ENCODE data around the gene CDK19.
A peak's percentile ranks its signal among the peaks of the same experiment; 100 is the strongest.

Gene CDK19

GRCh38 chr6:110703906-110704594 lies 111.2 kb downstream of the CDK19 start:
- H2AFZ ChIP-seq (ENCODE audit: insufficient read depth, low read length, poor library complexity): no peak overlapping the region
- H3K27me3 ChIP-seq (ENCODE audit: insufficient read depth, low read length): no peaks in the 10 kb centered on the region
- H3K27ac ChIP-seq (ENCODE audit: low read depth, low read length): no peak overlapping the region
- H3K18ac ChIP-seq (ENCODE audit: low read length): no peak overlapping the region
- H2BK120ac ChIP-seq (ENCODE audit: insufficient read depth, low read length, poor library complexity): no peak overlapping the region
- no peaks in the 10 kb centered on the region for H3K79me2 ChIP-seq (ENCODE audit: control insufficient read depth, insufficient read depth, low read length, poor library complexity)
- H3K9ac ChIP-seq (ENCODE audit: low read length): no peak overlapping the region
- H3K36me3 ChIP-seq (ENCODE audit: control insufficient read depth in 1 of 2, insufficient read depth in 2 of 2, low read length in 2 of 2): no peaks in the 10 kb centered on the region
- no peak overlapping the region for H3K23ac ChIP-seq (ENCODE audit: low read length)
- H3K79me1 ChIP-seq (ENCODE audit: low read length): peaks cover 2% of the 10 kb centered on the region
- H3K14ac ChIP-seq (ENCODE audit: low read length): no peak overlapping the region
- H4K8ac ChIP-seq (ENCODE audit: low read depth, low read length): no peak overlapping the region
- H3K4me2 ChIP-seq (ENCODE audit: low read length): no peak overlapping the region
- H3K9me3 ChIP-seq (ENCODE audit: insufficient read depth, low read depth, low read length): no peaks in the 10 kb centered on the region
- H4K91ac ChIP-seq (ENCODE audit: low read depth, low read length): no peak overlapping the region
- no peak overlapping the region for H2BK5ac ChIP-seq (ENCODE audit: low read depth, low read length, poor library complexity)
- peak in 1 of 2 donors; percentile 69 for DNase-seq
- H2AK5ac ChIP-seq (ENCODE audit: low read length): no peak overlapping the region
- no peak overlapping the region for H2BK12ac ChIP-seq (ENCODE audit: low read length)
- H3K4me3 ChIP-seq (ENCODE audit: low read depth, low read length): no peak overlapping the region
- no peaks in the 10 kb centered on the region for H3K4me1 ChIP-seq (ENCODE audit: control insufficient read depth in 1 of 2, insufficient read depth in 2 of 2, low read length in 2 of 2)
- H4K12ac ChIP-seq (ENCODE audit: low read depth, low read length): no peak overlapping the region
- H3K4ac ChIP-seq (ENCODE audit: low read depth, low read length): no peak overlapping the region

- Histone ChIP-seq H3K23ac (ENCODE audit: low read length) (no peak overlapping the region), H4K8ac (ENCODE audit: low read depth, low read length) (no peak overlapping the region), H3K14ac (ENCODE audit: low read length) (no peak overlapping the region)
These were observed 112.0 kb downstream of the CDK19 start for GRCh38 chr6:110703010-110703905.

GRCh38 chr6:110699780-110700179 lies 115.5 kb downstream of the CDK19 start:
- H2BK12ac ChIP-seq (ENCODE audit: low read length): no peak overlapping the region

More at GRCh38 chr6:110703010-110703905, 112.0 kb downstream of the CDK19 start:
- H2BK5ac ChIP-seq (ENCODE audit: low read depth, low read length, poor library complexity): peak overlapping the region; percentile 46
- no peaks in the 10 kb centered on the region for H3K36me3 ChIP-seq (ENCODE audit: control insufficient read depth in 1 of 2, insufficient read depth in 2 of 2, low read length in 2 of 2)
- peaks cover 2% of the 10 kb centered on the region for H3K79me1 ChIP-seq (ENCODE audit: low read length)
- H3K4me2 ChIP-seq (ENCODE audit: low read length): no peak overlapping the region
- no peak overlapping the region for H3K18ac ChIP-seq (ENCODE audit: low read length)
- no peak overlapping the region for H3K9ac ChIP-seq (ENCODE audit: low read length)
- no peak overlapping the region for H2BK120ac ChIP-seq (ENCODE audit: insufficient read depth, low read length, poor library complexity)
- H3K79me2 ChIP-seq (ENCODE audit: control insufficient read depth, insufficient read depth, low read length, poor library complexity): no peaks in the 10 kb centered on the region
- H2AK5ac ChIP-seq (ENCODE audit: low read length): no peak overlapping the region
- DNase-seq: no peak
- H3K9me3 ChIP-seq (ENCODE audit: insufficient read depth, low read depth, low read length): no peaks in the 10 kb centered on the region
- WGBS (ENCODE audit: extremely low coverage, insufficient coverage, insufficient read length): no CpG with 5 or more reads among the region's 2 CpGs
- H2BK12ac ChIP-seq (ENCODE audit: low read length): no peak overlapping the region
- H2AFZ ChIP-seq (ENCODE audit: insufficient read depth, low read length, poor library complexity): no peak overlapping the region
- no peak overlapping the region for H4K91ac ChIP-seq (ENCODE audit: low read depth, low read length)
- no peaks in the 10 kb centered on the region for H3K27me3 ChIP-seq (ENCODE audit: insufficient read depth, low read length)
- H3K27ac ChIP-seq (ENCODE audit: low read depth, low read length): no peak overlapping the region
- no peak overlapping the region for H4K12ac ChIP-seq (ENCODE audit: low read depth, low read length)
- no peak overlapping the region for H3K4ac ChIP-seq (ENCODE audit: low read depth, low read length)
- H3K4me3 ChIP-seq (ENCODE audit: low read depth, low read length): no peak overlapping the region
- no peaks in the 10 kb centered on the region for H3K4me1 ChIP-seq (ENCODE audit: control insufficient read depth in 1 of 2, insufficient read depth in 2 of 2, low read length in 2 of 2)

GRCh38 chr6:110693994-110694393 lies 121.3 kb downstream of the CDK19 start:
- Histone ChIP-seq H4K91ac (ENCODE audit: low read depth, low read length) (no peak overlapping the region), H3K23ac (ENCODE audit: low read length) (no peak overlapping the region), H3K79me1 (ENCODE audit: low read length) (no peaks in the 10 kb centered on the region), H4K8ac (ENCODE audit: low read depth, low read length) (no peak overlapping the region), H3K27me3 (ENCODE audit: insufficient read depth, low read length) (no peaks in the 10 kb centered on the region), H2AFZ (ENCODE audit: insufficient read depth, low read length, poor library complexity) (no peak overlapping the region), H2AK5ac (ENCODE audit: low read length) (no peak overlapping the region), H3K27ac (ENCODE audit: low read depth, low read length) (peak overlapping the region; percentile 0), H3K9me3 (ENCODE audit: insufficient read depth, low read depth, low read length) (no peaks in the 10 kb centered on the region), H2BK5ac (ENCODE audit: low read depth, low read length, poor library complexity) (no peak overlapping the region), H3K4ac (ENCODE audit: low read depth, low read length) (no peak overlapping the region), H3K79me2 (ENCODE audit: control insufficient read depth, insufficient read depth, low read length, poor library complexity) (peaks cover 2% of the 10 kb centered on the region), H3K36me3 (ENCODE audit: control insufficient read depth in 1 of 2, insufficient read depth in 2 of 2, low read length in 2 of 2) (peaks cover 0 to 2% of the 10 kb centered on the region in 2 experiments), H3K18ac (ENCODE audit: low read length) (no peak overlapping the region), H3K9ac (ENCODE audit: low read length) (no peak overlapping the region), H3K4me1 (ENCODE audit: control insufficient read depth in 1 of 2, insufficient read depth in 2 of 2, low read length in 2 of 2) (peaks cover 9 to 19% of the 10 kb centered on the region in 2 experiments), H3K4me3 (ENCODE audit: low read depth, low read length) (no peak overlapping the region), H3K4me2 (ENCODE audit: low read length) (no peak overlapping the region), H4K12ac (ENCODE audit: low read depth, low read length) (no peak overlapping the region), H2BK12ac (ENCODE audit: low read length) (no peak overlapping the region), H2BK120ac (ENCODE audit: insufficient read depth, low read length, poor library complexity) (no peak overlapping the region), H3K14ac (ENCODE audit: low read length) (no peak overlapping the region)
- DNase-seq: no peak

More at GRCh38 chr6:110699780-110700179, 115.5 kb downstream of the CDK19 start:
- H3K4me2 ChIP-seq (ENCODE audit: low read length): no peak overlapping the region
- no CpG with 5 or more reads among the region's 3 CpGs for WGBS (ENCODE audit: extremely low coverage, insufficient coverage, insufficient read length)
- no peak overlapping the region for H3K4ac ChIP-seq (ENCODE audit: low read depth, low read length)
- H3K4me1 ChIP-seq (ENCODE audit: control insufficient read depth in 1 of 2, insufficient read depth in 2 of 2, low read length in 2 of 2): no peaks in the 10 kb centered on the region
- H4K8ac ChIP-seq (ENCODE audit: low read depth, low read length): no peak overlapping the region
- H2AK5ac ChIP-seq (ENCODE audit: low read length): no peak overlapping the region
- H3K18ac ChIP-seq (ENCODE audit: low read length): no peak overlapping the region
- H4K91ac ChIP-seq (ENCODE audit: low read depth, low read length): peak overlapping the region; percentile 80
- H3K27ac ChIP-seq (ENCODE audit: low read depth, low read length): no peak overlapping the region
- no peak overlapping the region for H3K4me3 ChIP-seq (ENCODE audit: low read depth, low read length)
- no peak overlapping the region for H3K9ac ChIP-seq (ENCODE audit: low read length)
- no peak overlapping the region for H3K23ac ChIP-seq (ENCODE audit: low read length)
- no peaks in the 10 kb centered on the region for H3K36me3 ChIP-seq (ENCODE audit: control insufficient read depth in 1 of 2, insufficient read depth in 2 of 2, low read length in 2 of 2)
- no peak overlapping the region for H3K14ac ChIP-seq (ENCODE audit: low read length)
- no peaks in the 10 kb centered on the region for H3K27me3 ChIP-seq (ENCODE audit: insufficient read depth, low read length)
- no peak overlapping the region for H2BK120ac ChIP-seq (ENCODE audit: insufficient read depth, low read length, poor library complexity)
- H2BK5ac ChIP-seq (ENCODE audit: low read depth, low read length, poor library complexity): no peak overlapping the region
- H4K12ac ChIP-seq (ENCODE audit: low read depth, low read length): no peak overlapping the region
- H3K9me3 ChIP-seq (ENCODE audit: insufficient read depth, low read depth, low read length): no peaks in the 10 kb centered on the region
- no peak overlapping the region for H2AFZ ChIP-seq (ENCODE audit: insufficient read depth, low read length, poor library complexity)
- no peaks in the 10 kb centered on the region for H3K79me2 ChIP-seq (ENCODE audit: control insufficient read depth, insufficient read depth, low read length, poor library complexity)
- no peak for DNase-seq
- H3K79me1 ChIP-seq (ENCODE audit: low read length): peaks cover 2% of the 10 kb centered on the region

All from trophoblast cell (in vitro differentiated cells and primary cell).